GM13976 (cell line): Measurements from ENCODE around the gene PXDN.
"Not testable (repeated sequence)": the region's sequence is repeated elsewhere in the genome, so short reads cannot be mapped to it uniquely, and the experiment has no call there.

ENCODE experiments used
- DNase-seq: peaks from one replicate; pipeline ENCODE4 v3.0.0; 2012; ENCODE audit warnings: low spot score
- CTCF ChIP-seq: IDR thresholded peaks from 2 replicates; pipeline ENCODE4 v1.5.1; 2012; ENCODE audit warnings: borderline replicate concordance, mild to moderate bottlenecking; ENCODE audit not compliant: insufficient read depth; ENCODE audit errors: extremely low read depth, missing control alignments, control extremely low read depth
- in situ Hi-C: fragments of 300-500 bp; cut with MboI; formaldehyde crosslinking; loops from one replicate; pipeline ENCODE4 v1.12.0; 2022; ENCODE audit warnings: low sequenced_read_pairs, mixed read lengths, inconsistent platforms; ENCODE audit not compliant: unreplicated experiment

The PXDN gene

GRCh38 chr2:1729242-1729641, 15.1 kb downstream of the PXDN start:
- DNase-seq: no peak
- TF ChIP-seq CTCF: no peak
- in situ Hi-C loops: no loop called here

GRCh38 chr2:1728821-1729220, 15.5 kb downstream of the PXDN start:
- in situ Hi-C loops: no loop called here
- DNase-seq: no peak
- no peak for TF ChIP-seq CTCF

GRCh38 chr2:1727796-1728474, 16.4 kb downstream of the PXDN start:
- in situ Hi-C loops: no loop called here
- TF ChIP-seq CTCF: no peak
- DNase-seq: no peak

GRCh38 chr2:1727101-1727771, 17.1 kb downstream of the PXDN start:
- in situ Hi-C loops: no loop called here
- DNase-seq: no peak
- no peak for TF ChIP-seq CTCF

GRCh38 chr2:1726558-1726957, 17.8 kb downstream of the PXDN start:
- TF ChIP-seq CTCF: no peak
- in situ Hi-C loops: no loop called here
- no peak for DNase-seq

GRCh38 chr2:1724351-1724750, 20.0 kb downstream of the PXDN start:
- in situ Hi-C loops, DNase-seq: not testable (repeated sequence)

GRCh38 chr2:1723397-1724042, 20.8 kb downstream of the PXDN start:
- TF ChIP-seq CTCF: no peak
- in situ Hi-C loops: no loop called here
- no peak for DNase-seq
